KOPT-K1 (cell line): ENCODE data around the gene ZNF460.
A peak's percentile ranks its signal among the peaks of the same experiment; 100 is the strongest.

Source experiments
- H3K27ac ChIP-seq: fragments of 200-600 bp; sonication (generic); 2 replicates; pipeline ENCODE4 v1.5.1; 2016; ENCODE audit warnings: antibody characterized with exemption, mild to moderate bottlenecking, low read depth, low read length; ENCODE audit not compliant: poor library complexity, severe bottlenecking
- H3K36me3 ChIP-seq: fragments of 200-600 bp; sonication (generic); 2 replicates; pipeline ENCODE4 v1.5.1; 2017; ENCODE audit warnings: antibody characterized with exemption, mild to moderate bottlenecking, low read length, moderate library complexity; ENCODE audit not compliant: insufficient read depth
- H3K9me3 ChIP-seq: fragments of 200-600 bp; sonication (generic); 2 replicates; pipeline ENCODE4 v1.5.1; 2017; ENCODE audit warnings: antibody characterized with exemption, low read length, mild to moderate bottlenecking; ENCODE audit not compliant: insufficient read depth, poor library complexity, severe bottlenecking

ZNF460 gene

GRCh38 chr19:57305056-57305455, 24.8 kb downstream of the ZNF460 start:
- H3K27ac ChIP-seq, result no peak overlapping the region
- no peaks in the 10 kb centered on the region for H3K9me3 ChIP-seq
- peaks cover 53% of the 10 kb centered on the region for H3K36me3 ChIP-seq

GRCh38 chr19:57308514-57308913, 28.2 kb downstream of the ZNF460 start:
- H3K27ac ChIP-seq, result no peak overlapping the region
- no peaks in the 10 kb centered on the region for H3K9me3 ChIP-seq
- peaks cover 19% of the 10 kb centered on the region for H3K36me3 ChIP-seq

- no peaks in the 10 kb centered on the region for H3K36me3 ChIP-seq
- no peaks in the 10 kb centered on the region for H3K9me3 ChIP-seq
- H3K27ac ChIP-seq, result no peak overlapping the region
Measured at GRCh38 chr19:57310792-57311191, 30.5 kb downstream of the ZNF460 start.

GRCh38 chr19:57314146-57314545, 33.9 kb downstream of the ZNF460 start:
- Histone ChIP-seq H3K9me3 (no peaks in the 10 kb centered on the region), H3K36me3 (no peaks in the 10 kb centered on the region)

GRCh38 chr19:57317503-57317902, 37.2 kb downstream of the ZNF460 start:
- H3K36me3 ChIP-seq, result 0 out of 2 replicates have a peak, but pooled peaks cover 3% of the 10 kb centered on the region

More at GRCh38 chr19:57314146-57314545, 33.9 kb downstream of the ZNF460 start:
- no peak overlapping the region for H3K27ac ChIP-seq

GRCh38 chr19:57319869-57320179, 39.5 kb downstream of the ZNF460 start:
- peaks cover 25% of the 10 kb centered on the region for H3K36me3 ChIP-seq
- peak overlapping the region; percentile 81 for H3K27ac ChIP-seq
- no peaks in the 10 kb centered on the region for H3K9me3 ChIP-seq

More at GRCh38 chr19:57317503-57317902, 37.2 kb downstream of the ZNF460 start:
- Histone ChIP-seq H3K27ac (no peak overlapping the region), H3K9me3 (no peaks in the 10 kb centered on the region)

GRCh38 chr19:57320180-57321084, 40.1 kb downstream of the ZNF460 start, which contains the start of gene ZNF543:
Gene ZNF543 (plus strand): TSS chr19:57320472. CDS start chr19:57320854, 382 bp downstream.
- H3K9me3 ChIP-seq, result no peaks in the 10 kb centered on the region
- peak within 1 kb of the TSS; percentile 81 for H3K27ac ChIP-seq
- peaks cover 31% of the 10 kb centered on the region for H3K36me3 ChIP-seq

GRCh38 chr19:57321116-57321515, 40.8 kb downstream of the ZNF460 start:
- Histone ChIP-seq H3K27ac (peak overlapping the region; percentile 81), H3K36me3 (peaks cover 38% of the 10 kb centered on the region), H3K9me3 (no peaks in the 10 kb centered on the region)

- Histone ChIP-seq H3K36me3 (peaks cover 44% of the 10 kb centered on the region), H3K9me3 (no peaks in the 10 kb centered on the region), H3K27ac (peak overlapping the region; percentile 81)
Measured at GRCh38 chr19:57321751-57322150, 41.5 kb downstream of the ZNF460 start.

GRCh38 chr19:57324992-57325391, 44.7 kb downstream of the ZNF460 start:
- H3K27ac ChIP-seq, result no peak overlapping the region
- no peaks in the 10 kb centered on the region for H3K9me3 ChIP-seq
- H3K36me3 ChIP-seq, result peaks cover 76% of the 10 kb centered on the region

- H3K36me3 ChIP-seq, result peaks cover 90% of the 10 kb centered on the region
- H3K27ac ChIP-seq, result no peak overlapping the region
- no peaks in the 10 kb centered on the region for H3K9me3 ChIP-seq
Measured at GRCh38 chr19:57327993-57328392, 47.7 kb downstream of the ZNF460 start.

GRCh38 chr19:57334191-57334590, 53.9 kb downstream of the ZNF460 start:
- peaks cover 34% of the 10 kb centered on the region for H3K36me3 ChIP-seq
- H3K27ac ChIP-seq, result no peak overlapping the region
- H3K9me3 ChIP-seq, result no peaks in the 10 kb centered on the region

GRCh38 chr19:57338877-57339276, 58.6 kb downstream of the ZNF460 start:
- Histone ChIP-seq H3K27ac (no peak overlapping the region), H3K36me3 (peaks cover 1% of the 10 kb centered on the region; the same call in 1 of the 2 replicates), H3K9me3 (no peaks in the 10 kb centered on the region)

GRCh38 chr19:57342582-57342981, 62.3 kb downstream of the ZNF460 start:
- Histone ChIP-seq H3K36me3 (no peaks in the 10 kb centered on the region), H3K27ac (no peak overlapping the region), H3K9me3 (no peaks in the 10 kb centered on the region)
